ENCODE data around the gene PSME3IP1. TPM values are rescaled to one million over a fixed set of nuclear protein-coding genes. Genes with fewer than 3 reads are reported as not detected.

Gene PSME3IP1
- total RNA-seq, 1 experiment from 2014 or later = 103 TPM

DNA sequence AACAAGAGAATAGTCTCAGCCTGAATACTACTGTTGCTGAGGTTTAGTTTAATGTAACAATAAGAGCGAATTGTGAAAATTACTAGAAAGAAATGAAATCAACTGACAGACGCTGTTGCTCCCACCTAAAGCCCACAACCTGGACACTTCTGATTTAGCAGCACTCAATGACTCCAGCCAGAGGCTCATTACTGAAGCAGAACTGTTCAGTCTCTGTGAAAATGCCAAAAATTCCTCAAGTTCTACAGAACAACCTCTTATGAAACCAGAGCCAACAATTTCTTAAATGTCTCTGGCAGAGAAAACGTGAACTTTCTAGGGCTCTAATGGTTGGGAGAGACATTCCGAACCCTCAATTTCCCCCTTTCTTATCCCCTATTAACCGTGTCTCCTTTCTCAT, 9.9 kb downstream of the PSME3IP1 start:
- Mint-ChIP-seq H3K9me3 (no peaks in the 10 kb centered on the region), H3K4me1 (peaks cover 4 to 5% of the 10 kb centered on the region in 2 experiments), H3K27me3 (ENCODE audit: low read depth) (no peaks in the 10 kb centered on the region), H3K27ac (peak overlapping the region in 2 of 3 experiments; percentile 5 to 80; a peak in 3 of 7 replicates), H3K36me3 (ENCODE audit: insufficient read depth in 1 of 3, low read depth in 3 of 3) (peaks cover 22 to 34% (median 28%) of the 10 kb centered on the region in 3 experiments; a peak in 6 of 7 replicates), H3K4me3 (no peak overlapping the region)
- WGBS (ENCODE audit: extremely low coverage, insufficient read length, low lambda C conversion rate) = no CpG with 5 or more reads among the region's 5 CpGs
- no peaks in the 10 kb centered on the region; the same call in 1 of the 2 replicates for H3K79me2 ChIP-seq (ENCODE audit: insufficient read depth, low read length)
- no peak overlapping the region for H2AK5ac ChIP-seq (ENCODE audit: insufficient read length, low read length)
- H2BK5ac ChIP-seq (ENCODE audit: insufficient read length, low read length) = no peak overlapping the region
- H2BK120ac ChIP-seq (ENCODE audit: low read depth, low read length, poor library complexity, severe bottlenecking) = no peak overlapping the region
- no peaks in the 10 kb centered on the region for H3K9me3 ChIP-seq (ENCODE audit: control insufficient read depth, low read depth, low read length)
- no peak overlapping the region for H3K9ac ChIP-seq (ENCODE audit: extremely low read depth, insufficient read length, low read length)
- DNase-seq = no peak
- no peak overlapping the region for H4K5ac ChIP-seq (ENCODE audit: insufficient read length, low read depth, low read length)
- no peak overlapping the region for H3K18ac ChIP-seq (ENCODE audit: insufficient read length, low read depth, low read length)
- no peak overlapping the region for H4K91ac ChIP-seq (ENCODE audit: insufficient read length, low read depth, low read length)
- no peak overlapping the region for H3K23ac ChIP-seq (ENCODE audit: insufficient read length, low read depth, low read length)
- no peaks in the 10 kb centered on the region for H4K20me1 ChIP-seq (ENCODE audit: control insufficient read depth, insufficient read depth, insufficient read length)
- no peak overlapping the region for H4K8ac ChIP-seq (replicated peaks; ENCODE audit: insufficient read length, low read depth, low read length)
- H3K27ac ChIP-seq (ENCODE audit: insufficient read length, low read depth, low read length) = no peak overlapping the region
- H2BK15ac ChIP-seq (ENCODE audit: low read depth, low read length) = no peak overlapping the region
- H3K79me1 ChIP-seq (ENCODE audit: insufficient read depth, low read depth, low read length, poor library complexity, severe bottlenecking) = no peaks in the 10 kb centered on the region
- no peak overlapping the region for H2AFZ ChIP-seq (ENCODE audit: low read length)
- no peak overlapping the region for H3K56ac ChIP-seq (ENCODE audit: insufficient read length, low read depth, low read length)
- H3K4me2 ChIP-seq (ENCODE audit: insufficient read depth, insufficient read length, low read length) = no peak overlapping the region
- H3T11ph ChIP-seq (ENCODE audit: low read length) = no peak overlapping the region
- H3K27me3 ChIP-seq (ENCODE audit: insufficient read depth, low read length) = no peaks in the 10 kb centered on the region
- H3K4ac ChIP-seq (ENCODE audit: low read depth, low read length) = no peak overlapping the region
- H2BK12ac ChIP-seq (ENCODE audit: insufficient read length, low read depth, low read length) = no peak overlapping the region
- H3K23me2 ChIP-seq (ENCODE audit: insufficient read length, low read depth, low read length, poor library complexity, severe bottlenecking) = no peaks in the 10 kb centered on the region
- H2BK20ac ChIP-seq (ENCODE audit: low read depth, low read length, poor library complexity, severe bottlenecking) = no peak overlapping the region
- H3K14ac ChIP-seq (ENCODE audit: insufficient read depth, low read length) = no peak overlapping the region
- TF ChIP-seq, protein P1, sequence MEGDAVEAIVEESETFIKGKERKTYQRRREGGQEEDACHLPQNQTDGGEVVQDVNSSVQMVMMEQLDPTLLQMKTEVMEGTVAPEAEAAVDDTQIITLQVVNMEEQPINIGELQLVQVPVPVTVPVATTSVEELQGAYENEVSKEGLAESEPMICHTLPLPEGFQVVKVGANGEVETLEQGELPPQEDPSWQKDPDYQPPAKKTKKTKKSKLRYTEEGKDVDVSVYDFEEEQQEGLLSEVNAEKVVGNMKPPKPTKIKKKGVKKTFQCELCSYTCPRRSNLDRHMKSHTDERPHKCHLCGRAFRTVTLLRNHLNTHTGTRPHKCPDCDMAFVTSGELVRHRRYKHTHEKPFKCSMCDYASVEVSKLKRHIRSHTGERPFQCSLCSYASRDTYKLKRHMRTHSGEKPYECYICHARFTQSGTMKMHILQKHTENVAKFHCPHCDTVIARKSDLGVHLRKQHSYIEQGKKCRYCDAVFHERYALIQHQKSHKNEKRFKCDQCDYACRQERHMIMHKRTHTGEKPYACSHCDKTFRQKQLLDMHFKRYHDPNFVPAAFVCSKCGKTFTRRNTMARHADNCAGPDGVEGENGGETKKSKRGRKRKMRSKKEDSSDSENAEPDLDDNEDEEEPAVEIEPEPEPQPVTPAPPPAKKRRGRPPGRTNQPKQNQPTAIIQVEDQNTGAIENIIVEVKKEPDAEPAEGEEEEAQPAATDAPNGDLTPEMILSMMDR (conservative IDR thresholded peaks at IDR 0.05) = no peak
- no peaks in the 10 kb centered on the region for H3K4me1 ChIP-seq (ENCODE audit: insufficient read depth, low read length)

All from H9 (cell line).